ENCODE results near the gene SAMD5. TPM values are rescaled to one million over a fixed set of nuclear protein-coding genes. Genes with fewer than 3 reads are reported as not detected.

SAMD5 gene
- total RNA-seq, 1 experiment from 2014 or later, result 4.0 TPM

GRCh38 chr6:147561726-147562125 is 53.2 kb downstream of the SAMD5 start:
- TF ChIP-seq SP1 (IDR thresholded peaks at IDR 0.05; ENCODE audit: low read depth) (no peak), EZH2phosphoT487 (IDR thresholded peaks at IDR 0.05; ENCODE audit: borderline replicate concordance) (no peak), POLR2A (IDR thresholded peaks at IDR 0.05; ENCODE audit: borderline replicate concordance, extremely low read depth, insufficient read depth, insufficient read length) (no peak), FOSL1 (IDR thresholded peaks at IDR 0.05; ENCODE audit: low read depth) (no peak), POLR2AphosphoS5 (IDR thresholded peaks at IDR 0.05; ENCODE audit: low read depth, low read length) (no peak), ZNF274 (IDR thresholded peaks at IDR 0.05; ENCODE audit: low read depth, low read length) (no peak), EZH2 (IDR thresholded peaks at IDR 0.05) (no peak), ZBTB33 (IDR thresholded peaks at IDR 0.05; ENCODE audit: extremely low read depth, insufficient replicate concordance, low read length) (no peak), ZFX (IDR thresholded peaks at IDR 0.05) (no peak), CBX3 (IDR thresholded peaks at IDR 0.05; ENCODE audit: low read depth) (no peak), CEBPB (IDR thresholded peaks at IDR 0.05; ENCODE audit: low read depth) (no peak)
- TF ChIP-seq, protein P1, sequence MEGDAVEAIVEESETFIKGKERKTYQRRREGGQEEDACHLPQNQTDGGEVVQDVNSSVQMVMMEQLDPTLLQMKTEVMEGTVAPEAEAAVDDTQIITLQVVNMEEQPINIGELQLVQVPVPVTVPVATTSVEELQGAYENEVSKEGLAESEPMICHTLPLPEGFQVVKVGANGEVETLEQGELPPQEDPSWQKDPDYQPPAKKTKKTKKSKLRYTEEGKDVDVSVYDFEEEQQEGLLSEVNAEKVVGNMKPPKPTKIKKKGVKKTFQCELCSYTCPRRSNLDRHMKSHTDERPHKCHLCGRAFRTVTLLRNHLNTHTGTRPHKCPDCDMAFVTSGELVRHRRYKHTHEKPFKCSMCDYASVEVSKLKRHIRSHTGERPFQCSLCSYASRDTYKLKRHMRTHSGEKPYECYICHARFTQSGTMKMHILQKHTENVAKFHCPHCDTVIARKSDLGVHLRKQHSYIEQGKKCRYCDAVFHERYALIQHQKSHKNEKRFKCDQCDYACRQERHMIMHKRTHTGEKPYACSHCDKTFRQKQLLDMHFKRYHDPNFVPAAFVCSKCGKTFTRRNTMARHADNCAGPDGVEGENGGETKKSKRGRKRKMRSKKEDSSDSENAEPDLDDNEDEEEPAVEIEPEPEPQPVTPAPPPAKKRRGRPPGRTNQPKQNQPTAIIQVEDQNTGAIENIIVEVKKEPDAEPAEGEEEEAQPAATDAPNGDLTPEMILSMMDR (IDR thresholded peaks at IDR 0.05 in 2 of 3, conservative IDR thresholded peaks at IDR 0.05 in 1 of 3; ENCODE audit: borderline replicate concordance in 1 of 3, insufficient read depth in 1 of 3, low read depth in 2 of 3, low read length in 2 of 3), result no peak
- TF ChIP-seq, protein P2, sequence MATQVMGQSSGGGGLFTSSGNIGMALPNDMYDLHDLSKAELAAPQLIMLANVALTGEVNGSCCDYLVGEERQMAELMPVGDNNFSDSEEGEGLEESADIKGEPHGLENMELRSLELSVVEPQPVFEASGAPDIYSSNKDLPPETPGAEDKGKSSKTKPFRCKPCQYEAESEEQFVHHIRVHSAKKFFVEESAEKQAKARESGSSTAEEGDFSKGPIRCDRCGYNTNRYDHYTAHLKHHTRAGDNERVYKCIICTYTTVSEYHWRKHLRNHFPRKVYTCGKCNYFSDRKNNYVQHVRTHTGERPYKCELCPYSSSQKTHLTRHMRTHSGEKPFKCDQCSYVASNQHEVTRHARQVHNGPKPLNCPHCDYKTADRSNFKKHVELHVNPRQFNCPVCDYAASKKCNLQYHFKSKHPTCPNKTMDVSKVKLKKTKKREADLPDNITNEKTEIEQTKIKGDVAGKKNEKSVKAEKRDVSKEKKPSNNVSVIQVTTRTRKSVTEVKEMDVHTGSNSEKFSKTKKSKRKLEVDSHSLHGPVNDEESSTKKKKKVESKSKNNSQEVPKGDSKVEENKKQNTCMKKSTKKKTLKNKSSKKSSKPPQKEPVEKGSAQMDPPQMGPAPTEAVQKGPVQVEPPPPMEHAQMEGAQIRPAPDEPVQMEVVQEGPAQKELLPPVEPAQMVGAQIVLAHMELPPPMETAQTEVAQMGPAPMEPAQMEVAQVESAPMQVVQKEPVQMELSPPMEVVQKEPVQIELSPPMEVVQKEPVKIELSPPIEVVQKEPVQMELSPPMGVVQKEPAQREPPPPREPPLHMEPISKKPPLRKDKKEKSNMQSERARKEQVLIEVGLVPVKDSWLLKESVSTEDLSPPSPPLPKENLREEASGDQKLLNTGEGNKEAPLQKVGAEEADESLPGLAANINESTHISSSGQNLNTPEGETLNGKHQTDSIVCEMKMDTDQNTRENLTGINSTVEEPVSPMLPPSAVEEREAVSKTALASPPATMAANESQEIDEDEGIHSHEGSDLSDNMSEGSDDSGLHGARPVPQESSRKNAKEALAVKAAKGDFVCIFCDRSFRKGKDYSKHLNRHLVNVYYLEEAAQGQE (IDR thresholded peaks at IDR 0.05; ENCODE audit: low read depth), result no peak
- H3K4me3 ChIP-seq (replicated peaks in 1 of 2; ENCODE audit: low read depth in 1 of 2, low read length in 2 of 2), result no peak overlapping the region
- no peaks in the 10 kb centered on the region; a peak in 1 of 4 replicates for H3K36me3 ChIP-seq (ENCODE audit: control insufficient read depth in 1 of 2, insufficient read depth in 2 of 2, low read length in 2 of 2)
- H3K79me2 ChIP-seq (ENCODE audit: insufficient read depth, low read length), result no peaks in the 10 kb centered on the region
- CTCF ChIA-PET, result no interaction called here
- no peak for DNase-seq (ENCODE audit: low read depth, low spot score)
- no peaks in the 10 kb centered on the region for H3K4me1 ChIP-seq (ENCODE audit: control insufficient read depth in 1 of 2, insufficient read depth in 2 of 2, low read length in 2 of 2)
- intact Hi-C loops (cut with micrococcal nuclease), result no loop called here
- no peaks in the 10 kb centered on the region for H4K20me1 ChIP-seq (ENCODE audit: insufficient read depth)
- no peaks in the 10 kb centered on the region for H3K9me2 ChIP-seq (ENCODE audit: insufficient read depth)
- H3K27ac ChIP-seq (ENCODE audit: low read depth, low read length), result no peak overlapping the region
- no peaks in the 10 kb centered on the region for H3K9me3 ChIP-seq (ENCODE audit: control insufficient read depth in 1 of 2, insufficient read depth in 1 of 2, low read depth in 1 of 2, low read length in 2 of 2)
- ATAC-seq, result no peak
- no peak overlapping the region for H3K9ac ChIP-seq (ENCODE audit: low read length)
- no TSS peak for BruUV-seq (replicated peaks)
- POLR2A ChIA-PET, result no interaction called here
- no peak overlapping the region for H2AFZ ChIP-seq (ENCODE audit: low read depth, low read length, poor library complexity, severe bottlenecking)
- no peak overlapping the region for H3K4me2 ChIP-seq (ENCODE audit: low read length)
- RAD21 ChIA-PET (ENCODE audit: low non-redundant PET in 1 of 2, low total read pairs in 2 of 2, uncharacterized antibody in 2 of 2, unreplicated experiment in 2 of 2), result no interaction called here
- no peaks in the 10 kb centered on the region for H3K27me3 ChIP-seq (ENCODE audit: insufficient read depth, low read length)
